RWPE2 (cell line): Measurements from ENCODE around the gene BIRC5.
"Not testable (repeated sequence)": the region's sequence is repeated elsewhere in the genome, so short reads cannot be mapped to it uniquely, and the experiment has no call there.

Source experiments
- ATAC-seq: fragments of 200-7000 bp; cut with Tn5 transposase; 3 replicates; pipeline ENCODE4 v1.9.1; 2021; ENCODE audit warnings: low read depth
- DNase-seq: peaks from one replicate; pipeline ENCODE4 v3.0.0-alpha.2; 2020; ENCODE audit warnings: low spot score
- H3K27ac ChIP-seq: fragments of 450-650 bp; 2 replicates; pipeline ENCODE4 v1.5.1; 2017; ENCODE audit warnings: mild to moderate bottlenecking; ENCODE audit not compliant: poor library complexity, severe bottlenecking
- H3K27me3 ChIP-seq: fragments of 250-450 bp; sonication (Bioruptor Pico); 2 replicates; pipeline ENCODE4 v1.5.1; 2021; ENCODE audit warnings: mild to moderate bottlenecking, moderate library complexity; ENCODE audit not compliant: insufficient read depth, poor library complexity, severe bottlenecking
- H3K36me3 ChIP-seq: fragments of 250-450 bp; sonication (Bioruptor Pico); 2 replicates; pipeline ENCODE4 v1.5.1; 2020; ENCODE audit warnings: low read depth, mild to moderate bottlenecking, moderate library complexity
- H3K4me1 ChIP-seq: fragments of 250-450 bp; sonication (Bioruptor Pico); 2 replicates; pipeline ENCODE4 v1.5.1; 2021; ENCODE audit warnings: mild to moderate bottlenecking, moderate library complexity; ENCODE audit not compliant: insufficient read depth, poor library complexity, severe bottlenecking
- H3K4me3 ChIP-seq: fragments of 250-450 bp; sonication (Bioruptor Pico); 2 replicates; pipeline ENCODE4 v1.5.1; 2021; ENCODE audit warnings: mild to moderate bottlenecking, moderate library complexity; ENCODE audit not compliant: severe bottlenecking
- H3K9me3 ChIP-seq: fragments of 250-450 bp; sonication (Bioruptor Pico); 2 replicates; pipeline ENCODE4 v1.5.1; 2021; ENCODE audit warnings: mild to moderate bottlenecking, moderate library complexity; ENCODE audit not compliant: severe bottlenecking
- TF ChIP-seq, protein P1 (sequence below): fragments of 450-650 bp; IDR thresholded peaks from one replicate; pipeline ENCODE4 v1.5.1; 2017; ENCODE audit warnings: mild to moderate bottlenecking, moderate library complexity; ENCODE audit not compliant: poor library complexity, severe bottlenecking

Gene BIRC5

DNA sequence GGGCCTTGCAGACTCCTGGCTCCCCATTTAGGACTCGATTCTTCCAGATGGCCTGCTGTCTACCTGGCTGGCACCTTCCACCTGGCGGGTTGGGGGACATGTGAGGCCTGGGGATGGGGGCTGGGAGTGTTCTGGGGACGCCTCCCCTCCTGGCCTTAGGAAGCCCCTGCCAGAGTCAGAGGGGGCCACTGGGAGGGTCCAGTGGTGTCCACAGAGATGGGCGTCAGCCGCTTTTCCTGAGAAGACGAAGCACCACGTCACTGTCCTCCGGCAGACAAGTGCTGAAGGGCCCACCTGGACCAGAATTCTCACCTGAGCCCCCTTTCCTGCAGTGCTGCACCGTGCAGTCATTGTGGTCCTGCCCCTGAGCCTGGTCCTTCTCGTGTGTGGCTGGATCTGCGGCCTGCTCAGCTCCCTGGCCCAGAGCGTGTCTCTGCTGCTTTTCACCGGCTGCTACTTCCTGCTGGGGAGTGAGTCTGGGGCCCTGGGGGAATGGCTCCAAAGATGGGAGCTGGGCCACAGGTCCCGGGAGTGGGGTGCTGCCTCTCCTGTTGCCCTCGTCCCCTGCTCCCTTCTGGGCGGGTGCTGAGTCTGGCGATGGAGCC is 20.3 kb downstream of the BIRC5 start:
- no peak for DNase-seq
- Histone ChIP-seq H3K27me3 (peaks cover 28% of the 10 kb centered on the region), H3K36me3 (no peaks in the 10 kb centered on the region), H3K4me1 (no peaks in the 10 kb centered on the region), H3K9me3 (no peaks in the 10 kb centered on the region), H3K27ac (no peak overlapping the region), H3K4me3 (no peak overlapping the region)
- no peak for ATAC-seq
- TF ChIP-seq, protein P1, sequence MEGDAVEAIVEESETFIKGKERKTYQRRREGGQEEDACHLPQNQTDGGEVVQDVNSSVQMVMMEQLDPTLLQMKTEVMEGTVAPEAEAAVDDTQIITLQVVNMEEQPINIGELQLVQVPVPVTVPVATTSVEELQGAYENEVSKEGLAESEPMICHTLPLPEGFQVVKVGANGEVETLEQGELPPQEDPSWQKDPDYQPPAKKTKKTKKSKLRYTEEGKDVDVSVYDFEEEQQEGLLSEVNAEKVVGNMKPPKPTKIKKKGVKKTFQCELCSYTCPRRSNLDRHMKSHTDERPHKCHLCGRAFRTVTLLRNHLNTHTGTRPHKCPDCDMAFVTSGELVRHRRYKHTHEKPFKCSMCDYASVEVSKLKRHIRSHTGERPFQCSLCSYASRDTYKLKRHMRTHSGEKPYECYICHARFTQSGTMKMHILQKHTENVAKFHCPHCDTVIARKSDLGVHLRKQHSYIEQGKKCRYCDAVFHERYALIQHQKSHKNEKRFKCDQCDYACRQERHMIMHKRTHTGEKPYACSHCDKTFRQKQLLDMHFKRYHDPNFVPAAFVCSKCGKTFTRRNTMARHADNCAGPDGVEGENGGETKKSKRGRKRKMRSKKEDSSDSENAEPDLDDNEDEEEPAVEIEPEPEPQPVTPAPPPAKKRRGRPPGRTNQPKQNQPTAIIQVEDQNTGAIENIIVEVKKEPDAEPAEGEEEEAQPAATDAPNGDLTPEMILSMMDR: no peak

DNA sequence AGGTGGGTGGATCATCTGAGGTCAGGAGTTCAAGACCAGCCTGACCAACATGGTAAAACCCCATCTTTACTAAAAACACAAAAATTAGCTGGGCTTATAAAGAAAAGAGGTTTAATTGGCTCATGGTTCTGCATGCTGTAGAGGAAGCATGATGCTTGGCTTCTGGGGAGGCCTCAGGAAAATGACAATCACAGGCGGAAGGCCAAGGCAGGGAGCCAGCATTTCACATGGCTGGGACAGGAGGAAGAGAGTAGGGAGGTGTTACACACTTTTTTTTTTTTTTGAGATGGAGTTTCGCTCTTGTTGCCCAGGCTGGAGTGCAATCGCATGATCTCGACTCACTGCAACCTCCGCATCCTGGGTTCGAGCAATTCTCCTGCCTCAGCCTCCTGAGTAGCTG is 21.0 kb downstream of the BIRC5 start:
- H3K27ac ChIP-seq, H3K9me3 ChIP-seq, H3K4me3 ChIP-seq, ATAC-seq, H3K4me1 ChIP-seq, DNase-seq, H3K36me3 ChIP-seq: not testable (repeated sequence)
- H3K27me3 ChIP-seq: peaks cover 28% of the 10 kb centered on the region

DNA sequence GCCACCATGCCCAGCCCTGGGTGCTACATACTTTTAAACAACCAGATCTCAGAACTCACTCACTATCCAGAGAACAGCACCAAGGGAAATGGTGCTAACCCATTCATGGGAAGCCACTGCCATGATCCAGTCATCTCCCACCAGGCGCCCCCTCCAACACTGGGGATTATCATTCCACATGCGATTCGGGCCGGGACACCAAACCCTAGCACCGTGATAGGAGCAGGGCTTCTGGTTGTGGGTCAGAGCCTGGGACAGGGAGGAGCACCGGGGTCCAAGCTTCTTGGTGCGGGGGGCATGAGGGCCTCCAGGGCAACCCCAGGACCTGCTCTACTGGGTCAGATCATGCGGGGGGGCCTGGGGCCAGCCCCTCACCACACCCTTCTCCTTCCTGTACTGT is 21.8 kb downstream of the BIRC5 start:
- TF ChIP-seq, protein P1: no peak

DNA sequence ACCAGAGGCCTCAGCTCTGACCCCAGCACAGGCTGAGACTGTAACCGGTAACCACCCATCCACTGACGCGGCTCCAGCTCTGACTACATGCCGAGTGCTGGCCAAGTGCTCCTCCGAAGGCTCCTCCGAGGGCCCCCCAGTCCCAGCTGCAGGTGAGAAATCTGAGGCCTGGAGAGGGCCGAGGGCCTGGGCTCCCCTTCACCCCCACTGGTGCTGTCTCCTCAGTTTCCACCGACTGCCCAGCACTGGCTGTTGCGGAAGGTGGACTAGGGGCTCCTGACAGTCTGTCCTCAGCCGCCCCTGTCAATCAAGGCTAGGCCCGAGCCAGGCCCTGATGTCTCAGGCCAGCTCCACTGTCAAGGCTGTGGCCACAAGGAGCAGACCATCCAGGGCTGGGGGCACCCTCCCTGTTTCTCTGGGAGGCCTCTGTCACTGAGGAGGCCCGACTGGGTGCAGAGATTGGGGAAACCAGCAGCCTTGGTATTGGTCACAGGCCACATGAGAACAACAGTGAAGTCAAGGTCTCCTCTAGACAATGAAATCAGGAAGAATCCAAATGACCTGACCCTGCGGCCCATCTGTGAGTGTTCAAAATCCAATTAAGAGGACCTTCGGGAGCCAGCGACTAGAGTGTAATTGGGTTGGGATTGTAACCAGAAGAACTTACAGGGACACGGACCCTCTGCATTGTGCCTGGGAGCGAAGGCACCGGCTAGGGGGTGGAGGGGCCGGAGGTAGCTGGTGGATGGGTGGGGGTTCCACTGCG is 22.5 kb downstream of the BIRC5 start:
- Histone ChIP-seq H3K27me3 (peaks cover 15% of the 10 kb centered on the region), H3K36me3 (no peaks in the 10 kb centered on the region), H3K27ac (no peak overlapping the region), H3K9me3 (no peaks in the 10 kb centered on the region), H3K4me3 (no peak overlapping the region), H3K4me1 (no peaks in the 10 kb centered on the region)
- TF ChIP-seq, protein P1: no peak
- DNase-seq (no peak), ATAC-seq (no peak)

More for the DNA sequence above, 21.8 kb downstream of the BIRC5 start:
- Histone ChIP-seq H3K4me3 (no peak overlapping the region), H3K27ac (no peak overlapping the region), H3K9me3 (no peaks in the 10 kb centered on the region), H3K36me3 (no peaks in the 10 kb centered on the region), H3K27me3 (peaks cover 21% of the 10 kb centered on the region), H3K4me1 (no peaks in the 10 kb centered on the region)
- ATAC-seq: no peak
- no peak for DNase-seq

DNA sequence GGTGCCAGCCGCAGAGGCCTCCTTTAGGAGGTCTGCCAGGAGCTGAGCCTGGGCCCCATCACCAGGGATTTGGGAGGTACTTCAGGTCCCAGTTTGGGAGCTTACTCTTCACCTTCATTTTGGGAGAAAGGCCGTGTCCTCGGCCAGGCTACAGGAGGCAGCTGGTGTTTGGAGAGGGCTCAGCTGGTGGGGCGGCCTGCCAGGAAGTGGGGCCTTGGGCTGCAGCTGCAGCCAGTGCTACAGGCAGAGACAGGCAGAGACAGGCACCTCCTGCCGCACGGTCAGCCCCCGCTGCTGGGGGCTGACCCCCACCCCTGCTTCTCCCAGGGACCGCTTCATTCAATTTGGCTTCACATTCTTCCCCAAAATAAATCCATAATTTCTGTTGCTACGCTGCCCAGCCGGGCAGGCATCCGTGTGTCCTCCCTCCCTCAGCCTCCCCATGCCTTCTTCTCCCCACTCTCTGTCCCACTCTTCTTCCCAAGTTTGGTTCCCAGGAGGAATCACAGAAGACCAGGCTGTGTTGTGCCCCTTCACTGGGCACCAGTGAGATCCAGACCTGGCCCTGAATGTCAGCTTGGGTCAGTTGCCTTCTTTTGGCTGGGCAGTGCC is 23.5 kb downstream of the BIRC5 start:
- ATAC-seq (no peak), DNase-seq (no peak)
- Histone ChIP-seq H3K4me1 (no peaks in the 10 kb centered on the region), H3K27me3 (peaks cover 7% of the 10 kb centered on the region), H3K4me3 (no peak overlapping the region), H3K27ac (no peak overlapping the region), H3K36me3 (no peaks in the 10 kb centered on the region), H3K9me3 (no peaks in the 10 kb centered on the region)
- TF ChIP-seq, protein P1: no peak
